GM18861 (cell line): Measurements from ENCODE around the gene BCOR.

ENCODE experiments used
- ATAC-seq: cut with Tn5 transposase; IDR thresholded peaks from one replicate; pipeline ENCODE4 v1.9.1; 2021; ENCODE audit not compliant: unreplicated experiment

The BCOR gene

GRCh38 chrX:40097504-40098263 is at the start of gene BCOR:
Gene BCOR, minus strand, starts transcription at chrX:40097958. Its CDS starts 20,029 bp downstream, at chrX:40077929.
- ATAC-seq, result peak; percentile 14

- no peak for ATAC-seq
These were observed 49.6 kb upstream of the BCOR start for GRCh38 chrX:40147126-40147952.

- no peak for ATAC-seq
These were observed 48.7 kb upstream of the BCOR start for GRCh38 chrX:40146262-40147125.

- no peak for ATAC-seq
These were observed 48.1 kb upstream of the BCOR start for GRCh38 chrX:40145923-40146261.

- no peak for ATAC-seq
These were observed 47.5 kb upstream of the BCOR start for GRCh38 chrX:40145001-40145922.

DNA sequence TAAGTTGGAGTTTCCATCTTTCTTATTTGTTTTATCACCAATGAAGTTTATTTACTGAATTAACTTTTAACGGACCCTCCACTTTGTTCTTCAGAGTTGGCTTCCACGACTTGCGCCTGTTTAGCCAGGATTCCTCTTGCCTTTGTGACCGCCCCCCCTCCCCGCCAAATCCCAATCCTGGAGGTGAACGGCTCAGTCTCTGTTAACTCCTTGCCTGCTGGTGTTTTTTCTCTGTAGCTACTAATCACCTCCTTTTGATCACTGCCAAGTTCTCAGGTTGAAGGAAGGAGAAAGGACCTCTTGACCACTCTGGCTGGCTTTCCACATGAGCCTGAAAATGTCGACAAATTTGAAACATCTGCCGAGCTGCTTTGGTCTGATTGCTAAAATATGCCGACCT is 46.8 kb upstream of the BCOR start:
- ATAC-seq, result no peak

DNA sequence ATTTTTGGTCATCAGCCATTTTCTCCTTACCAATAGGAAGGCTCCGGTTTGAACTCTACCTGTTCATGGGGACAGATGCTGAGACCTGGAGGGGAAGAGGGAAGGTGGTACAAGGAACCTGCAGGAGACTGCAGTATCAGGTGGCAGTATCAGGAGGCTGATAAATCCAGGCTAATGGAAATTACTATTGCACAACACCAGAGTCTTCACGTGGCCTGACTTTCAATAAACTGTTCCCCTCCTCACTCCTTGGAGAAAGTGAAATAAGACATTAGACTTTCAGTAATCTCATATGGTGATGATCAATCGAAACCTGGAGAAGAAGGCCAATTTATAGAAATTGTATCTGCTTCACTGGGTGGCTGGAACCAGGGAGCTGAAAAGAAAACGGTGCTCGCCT is 46.2 kb upstream of the BCOR start:
- ATAC-seq, result no peak

- ATAC-seq, result no peak
These were observed 45.2 kb upstream of the BCOR start for GRCh38 chrX:40143001-40143400.

- no peak for ATAC-seq
These were observed 44.7 kb upstream of the BCOR start for GRCh38 chrX:40142417-40142816.

DNA sequence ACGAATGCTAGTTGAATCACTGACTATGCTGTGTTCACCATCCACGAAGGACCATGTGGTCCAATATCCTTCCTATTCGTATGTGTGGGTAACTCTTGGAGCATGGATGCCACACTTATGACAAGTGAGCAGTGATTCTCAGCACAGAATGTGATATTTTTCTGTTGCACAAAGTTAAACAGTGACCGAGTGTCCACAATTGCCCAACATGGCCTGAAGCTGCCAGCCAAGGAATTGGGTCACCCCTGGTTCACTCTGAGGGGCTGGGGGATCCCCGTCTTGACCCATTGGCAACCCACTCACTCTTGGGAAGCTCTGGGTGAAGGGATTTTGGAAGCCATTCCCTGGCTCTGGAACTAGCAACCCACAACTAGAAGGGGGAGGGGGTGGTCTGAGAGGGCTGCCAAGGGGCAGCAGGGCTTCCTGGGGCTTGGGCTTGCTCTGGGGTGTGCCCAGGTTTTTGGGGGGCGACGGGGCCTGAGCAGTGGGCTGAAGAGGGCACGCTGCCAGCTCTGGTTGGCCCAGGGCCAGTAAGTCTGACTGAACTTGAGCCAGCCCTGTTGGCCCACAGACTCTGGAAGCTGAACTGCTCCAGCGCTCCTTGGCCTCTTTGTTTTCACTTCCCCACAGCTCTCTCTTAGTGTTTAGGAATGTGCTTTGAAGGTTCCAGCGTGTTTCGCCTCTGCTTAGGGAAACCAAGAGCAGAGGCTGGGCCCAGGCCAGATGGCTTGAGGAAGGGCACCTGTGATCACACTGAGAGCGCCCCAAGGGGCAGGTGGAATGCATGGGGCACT is 43.1 kb upstream of the BCOR start:
- ATAC-seq, result no peak

GRCh38 chrX:40132751-40133150 is 35.0 kb upstream of the BCOR start:
- ATAC-seq, result no peak

GRCh38 chrX:40131654-40132337 is 34.0 kb upstream of the BCOR start:
- no peak for ATAC-seq

GRCh38 chrX:40130207-40130606 is 32.4 kb upstream of the BCOR start:
- no peak for ATAC-seq

DNA sequence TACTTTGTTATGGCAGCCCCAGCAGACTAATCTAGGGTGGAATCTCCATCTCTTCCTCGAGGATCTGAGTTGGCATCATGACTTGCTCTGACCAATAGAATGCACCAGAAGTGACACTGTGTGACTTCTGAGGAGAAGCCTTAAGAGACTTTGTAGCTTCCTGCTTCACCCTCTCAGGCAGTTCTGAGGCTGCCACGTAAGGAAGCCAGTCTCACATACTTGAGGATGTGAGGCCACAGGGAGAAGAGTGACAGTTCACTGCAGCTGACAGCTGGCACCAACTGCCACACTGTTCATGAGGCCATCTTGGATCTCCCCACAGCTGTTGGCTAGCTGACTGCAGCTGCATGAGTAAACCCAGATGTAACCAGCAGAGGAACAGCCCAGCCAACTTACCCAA is 29.3 kb upstream of the BCOR start:
- ATAC-seq, result no peak

GRCh38 chrX:40122487-40122886 is 24.7 kb upstream of the BCOR start:
- no peak for ATAC-seq

DNA sequence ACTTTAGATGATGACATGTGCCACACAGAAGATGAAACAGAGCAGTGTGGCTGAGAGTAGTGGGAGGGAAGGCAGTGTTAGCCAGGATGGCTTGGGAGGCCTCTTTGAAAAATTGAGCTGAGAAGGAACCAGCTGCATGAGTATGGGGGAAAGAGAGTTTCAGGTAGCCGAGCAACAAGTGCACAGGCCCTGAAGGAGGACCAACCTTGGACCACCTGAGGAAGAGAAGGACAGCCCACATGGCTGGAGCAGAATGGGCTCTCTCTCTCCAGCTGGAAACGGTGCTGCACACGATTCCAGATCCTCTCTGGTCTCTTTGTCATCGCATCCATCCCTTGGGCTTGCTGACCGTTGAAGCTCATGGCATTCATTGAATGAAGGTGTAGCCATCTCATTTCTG is 23.9 kb upstream of the BCOR start:
- no peak for ATAC-seq

DNA sequence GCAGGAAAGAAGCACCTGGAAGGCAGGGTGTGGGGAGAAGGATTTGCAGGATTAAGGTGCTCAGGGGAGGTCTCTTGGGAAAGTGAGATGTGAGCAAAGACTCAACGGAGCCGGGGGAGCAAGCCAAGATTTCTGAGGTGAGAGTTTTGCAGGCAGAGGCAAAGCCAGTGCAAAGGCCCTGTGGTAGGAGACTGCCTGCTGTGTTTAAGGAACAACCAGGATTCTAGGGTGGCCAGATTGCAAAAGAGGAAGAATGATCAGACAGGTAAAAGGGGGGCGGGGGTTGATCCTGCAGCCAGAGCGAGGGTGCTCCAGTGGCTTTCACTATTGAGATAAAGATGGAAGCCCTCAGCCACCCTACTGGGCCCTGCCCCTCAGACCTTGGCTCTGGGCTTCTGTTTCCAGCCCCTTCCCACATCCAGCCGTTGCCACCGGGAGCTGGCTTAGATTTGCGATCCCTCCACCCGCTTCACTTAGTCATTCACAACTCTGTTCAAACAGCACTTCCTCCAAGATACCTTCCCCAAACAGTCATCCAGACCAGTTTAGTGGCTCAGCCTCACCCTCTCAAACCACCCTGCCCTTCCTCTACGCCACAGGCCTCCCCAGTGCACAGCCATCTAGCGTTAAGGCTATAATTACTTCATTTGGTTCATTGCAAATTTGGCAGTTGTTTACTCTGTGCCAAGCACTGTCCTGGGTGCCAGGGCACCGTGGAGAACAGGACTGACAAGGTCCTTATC is 23.3 kb upstream of the BCOR start:
- no peak for ATAC-seq

DNA sequence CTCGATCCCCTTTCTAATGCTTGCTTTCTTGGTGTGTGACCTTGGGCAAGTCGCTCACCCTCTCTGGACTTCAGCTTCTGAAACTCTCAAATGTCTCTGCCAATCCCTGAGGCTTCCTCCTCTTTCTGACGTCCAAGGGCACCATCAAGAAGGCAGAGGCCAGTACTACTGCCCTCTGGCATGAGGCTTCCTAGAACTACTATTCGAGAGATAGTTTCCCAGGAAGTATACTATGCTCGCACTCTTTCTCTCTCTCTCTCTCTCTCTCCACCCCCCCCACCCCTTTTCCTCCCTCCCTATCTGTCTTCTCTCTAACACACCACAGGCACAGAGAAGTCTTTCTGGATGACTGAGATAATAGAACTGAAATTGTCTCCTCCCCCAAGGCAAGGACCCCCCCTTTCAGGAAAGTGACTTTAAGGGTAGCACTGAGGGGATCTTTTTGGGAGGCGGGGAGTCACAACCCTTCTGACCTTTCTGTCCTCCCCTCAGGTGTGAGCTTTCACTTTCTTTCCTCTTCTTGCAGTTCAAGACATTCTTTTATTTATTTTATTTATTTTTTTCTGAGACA is 20.0 kb upstream of the BCOR start:
- ATAC-seq, result no peak
